ENCODE data around the gene ACOX3. TPM values are rescaled to one million over a fixed set of nuclear protein-coding genes. Genes with fewer than 3 reads are reported as not detected.

Gene ACOX3
- total and polyA plus RNA-seq, 2 of the 8 experiments (the other 6 are each of a cell fraction or from before 2014, with no cell fraction given) = 2.5 to 9.9 TPM

GRCh38 chr4:8440492-8441311 is at the start of gene ACOX3, which contains the start of gene TRMT44 (continued):
- TF ChIP-seq SRF (IDR thresholded peaks at IDR 0.05; ENCODE audit: low read depth, low read length) (peak; percentile 94), CTBP2 (IDR thresholded peaks at IDR 0.05; ENCODE audit: borderline replicate concordance, insufficient read depth, insufficient read length, low read length) (no peak), TBP (IDR thresholded peaks at IDR 0.05; ENCODE audit: low read depth, low read length) (peak; percentile 85), CBX5 (IDR thresholded peaks at IDR 0.05; ENCODE audit: low read depth, low read length) (no peak), RFX5 (IDR thresholded peaks at IDR 0.05; ENCODE audit: borderline replicate concordance, low read depth, low read length) (no peak), ZNF274 (IDR thresholded peaks at IDR 0.05; ENCODE audit: borderline replicate concordance, extremely low read depth, low read length) (no peak), BACH1 (IDR thresholded peaks at IDR 0.05; ENCODE audit: low read length) (no peak), POLR2AphosphoS5 (IDR thresholded peaks at IDR 0.05; ENCODE audit: low read depth, low read length) (peak; percentile 89), MAX (IDR thresholded peaks at IDR 0.05) (peak; percentile 87), FOSL1 (IDR thresholded peaks at IDR 0.05; ENCODE audit: insufficient read depth, low read depth, low read length) (no peak), NANOG (IDR thresholded peaks at IDR 0.05; ENCODE audit: insufficient read depth, low read depth, low read length, poor library complexity, severe bottlenecking) (no peak), TEAD4 (IDR thresholded peaks at IDR 0.05; ENCODE audit: low read depth, low read length) (0 out of 2 replicates have a peak, but pooled peaks have one; percentile 36), CTCF (IDR thresholded peaks at IDR 0.05; ENCODE audit: control extremely low read depth in 1 of 3, insufficient read depth in 1 of 3, low read depth in 1 of 3, low read length in 3 of 3) (no peak), GABPA (IDR thresholded peaks at IDR 0.05; ENCODE audit: borderline replicate concordance, insufficient read depth, low read length) (peak; percentile 91), SP1 (IDR thresholded peaks at IDR 0.05; ENCODE audit: low read depth, low read length) (peak; percentile 74; the same call in 1 of the 2 replicates), RNF2 (IDR thresholded peaks at IDR 0.05; ENCODE audit: borderline replicate concordance, low read depth, low read length, missing control alignments, poor library complexity, severe bottlenecking) (no peak), SP2 (IDR thresholded peaks at IDR 0.05; ENCODE audit: low read length) (no peak), ATF3 (IDR thresholded peaks at IDR 0.05; ENCODE audit: insufficient read depth, low read depth, low read length) (peak; percentile 98), JUN (IDR thresholded peaks at IDR 0.05; ENCODE audit: low read depth, low read length) (no peak)
